Adrenal gland (tissue), 5 donors: ENCODE results near the gene NR0B2.

Experiments used
- CTCF ChIP-seq, 6 experiments: fragments of 450-650 bp in 4 of 6; fragments of 200-600 bp in 2 of 6; sonication (generic) in 1 of 6; IDR thresholded peaks; 1 replicate in 5 of 6; 2 replicates in 1 of 6; pipeline versions ENCODE4 v1.5.1 to v1.8.0; 2016 to 2021; ENCODE audit warnings: antibody characterized with exemption in 6 of 6, mild to moderate bottlenecking in 2 of 6, moderate library complexity in 1 of 6
- POLR2A ChIP-seq, 2 donors: fragments of 450-650 bp; IDR thresholded peaks; one replicate each; pipeline ENCODE4 v1.6.1; 2017; ENCODE audit warnings: antibody characterized with exemption in 2 of 2, mild to moderate bottlenecking in 2 of 2, moderate library complexity in 1 of 2
- donor health status: DM: no; HTN: no; CAD: no.

GRCh38 chr1:26945728-26946127 is 32.0 kb upstream of the NR0B2 start:
- TF ChIP-seq CTCF (IDR thresholded peaks at IDR 0.05) = no peak
- peak in 1 of 2 donors; percentile 52 for TF ChIP-seq POLR2A (IDR thresholded peaks at IDR 0.05)
